KMS-11 (cell line): ENCODE measurements around the gene NKX3-2.

ENCODE experiments used
- H2AFZ ChIP-seq: fragments of 200-600 bp; sonication (generic); 2 replicates; pipeline ENCODE4 v1.6.1; 2016; ENCODE audit warnings: antibody characterized with exemption, mixed run types, low read depth
- H3K27ac ChIP-seq: fragments of 200-600 bp; sonication (generic); 2 replicates; pipeline ENCODE4 v1.6.1; 2016; ENCODE audit warnings: mild to moderate bottlenecking, mixed run types
- H3K27me3 ChIP-seq: fragments of 200-600 bp; sonication (generic); 2 replicates; pipeline ENCODE4 v1.6.1; 2017; ENCODE audit warnings: mild to moderate bottlenecking, low read depth, mixed run types, moderate library complexity; ENCODE audit not compliant: insufficient read depth
- H3K36me3 ChIP-seq: fragments of 200-600 bp; sonication (generic); 2 replicates; pipeline ENCODE4 v1.6.1; 2017; ENCODE audit warnings: mild to moderate bottlenecking, mixed run types; ENCODE audit not compliant: insufficient read depth
- H3K4me1 ChIP-seq: fragments of 200-600 bp; sonication (generic); 2 replicates; pipeline ENCODE4 v1.6.1; 2016; ENCODE audit warnings: mild to moderate bottlenecking, low read depth, mixed run types; ENCODE audit not compliant: poor library complexity, severe bottlenecking
- H3K4me2 ChIP-seq: fragments of 200-600 bp; sonication (generic); 2 replicates; pipeline ENCODE4 v1.7.0; 2016; ENCODE audit warnings: mild to moderate bottlenecking, mixed run types
- H3K4me3 ChIP-seq: fragments of 200-600 bp; sonication (generic); IDR thresholded peaks from 2 replicates; pipeline ENCODE4 v1.6.1; 2017; ENCODE audit warnings: low read depth, low read length, mixed read lengths; ENCODE audit not compliant: insufficient read depth
- H3K79me2 ChIP-seq: fragments of 200-600 bp; sonication (generic); 2 replicates; pipeline ENCODE4 v1.6.1; 2016; ENCODE audit warnings: low read depth, mixed run types; ENCODE audit not compliant: insufficient read depth
- H3K9ac ChIP-seq: fragments of 200-600 bp; sonication (generic); 2 replicates; pipeline ENCODE4 v1.6.1; 2016; ENCODE audit warnings: mild to moderate bottlenecking, mixed run types
- H4K20me1 ChIP-seq: fragments of 200-600 bp; sonication (generic); 2 replicates; pipeline ENCODE4 v1.6.1; 2016; ENCODE audit warnings: mild to moderate bottlenecking, mixed run types; ENCODE audit not compliant: insufficient read depth
- CTCF ChIP-seq: fragments of 200-600 bp; sonication (generic); conservative IDR thresholded peaks from 2 replicates; pipeline ENCODE4 v1.6.1; 2017; ENCODE audit warnings: low read depth, mild to moderate bottlenecking, antibody characterized with exemption, low read length, moderate library complexity, mixed read lengths

Gene NKX3-2

DNA sequence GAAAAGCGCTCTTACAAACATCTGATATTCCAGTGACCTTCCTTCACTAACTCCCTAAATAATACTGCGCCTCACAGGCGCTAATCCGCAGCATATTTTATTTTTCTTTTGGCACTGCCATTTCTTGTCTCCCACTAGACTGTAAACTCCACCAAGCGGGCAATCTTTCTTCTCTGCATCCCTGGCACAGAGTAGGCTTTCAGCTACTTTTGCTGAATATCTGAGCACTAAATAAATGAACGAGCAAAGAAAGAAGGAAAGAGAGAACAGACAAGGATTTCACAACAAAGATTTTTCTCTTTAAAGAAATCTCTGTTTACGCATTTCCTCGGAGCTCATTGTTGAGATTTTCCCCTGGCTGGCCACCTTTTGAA, 12.7 kb downstream of the NKX3-2 start:
- Histone ChIP-seq H3K9ac (no peak overlapping the region), H3K36me3 (no peaks in the 10 kb centered on the region), H3K4me3 (no peak overlapping the region), H3K4me1 (peaks cover 4% of the 10 kb centered on the region), H3K27me3 (no peaks in the 10 kb centered on the region), H3K27ac (no peak overlapping the region), H2AFZ (no peak overlapping the region), H3K4me2 (no peak overlapping the region), H4K20me1 (no peaks in the 10 kb centered on the region), H3K79me2 (no peaks in the 10 kb centered on the region)
- no peak for TF ChIP-seq CTCF

DNA sequence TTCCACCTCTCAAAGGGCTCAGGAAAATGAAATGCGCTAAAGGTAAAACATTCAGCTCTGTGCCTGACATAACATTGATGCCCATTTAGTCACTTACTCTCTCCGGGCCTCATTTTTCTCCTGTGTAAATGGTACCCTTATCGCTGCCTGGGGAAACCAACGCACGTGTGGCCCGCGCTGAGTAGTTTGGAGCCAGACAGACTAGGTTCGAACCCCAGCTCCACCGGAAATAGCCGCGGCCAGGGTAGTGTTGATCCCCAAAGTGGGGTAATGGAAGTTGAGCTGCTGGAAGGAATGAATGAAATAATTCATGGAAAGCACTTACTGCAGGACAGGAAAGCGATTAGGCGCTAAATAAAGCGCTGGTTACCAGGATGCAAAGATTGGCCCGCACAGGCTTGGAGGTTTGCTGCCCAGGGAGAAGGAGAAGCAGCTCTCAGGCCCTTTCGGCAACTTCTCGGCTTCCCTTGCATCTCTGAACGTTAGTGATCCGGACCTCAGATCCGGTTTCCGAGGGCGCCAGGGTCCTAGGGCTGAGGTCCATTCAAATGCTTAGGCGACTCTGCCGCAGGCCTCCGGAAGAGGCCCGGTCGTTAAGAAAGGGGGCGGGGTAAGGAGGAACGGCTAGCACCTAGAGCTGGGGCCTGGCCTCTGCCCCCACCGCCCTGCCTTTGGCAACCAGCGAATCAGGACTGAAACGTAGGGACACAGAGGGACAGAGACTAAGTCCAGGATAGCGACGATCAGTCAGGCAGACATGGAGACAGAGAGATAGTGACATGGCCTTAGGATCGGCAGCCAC, 13.3 kb downstream of the NKX3-2 start:
- no peak overlapping the region for H3K9ac ChIP-seq
- H3K79me2 ChIP-seq: no peaks in the 10 kb centered on the region
- no peaks in the 10 kb centered on the region for H3K36me3 ChIP-seq
- no peak overlapping the region for H3K4me3 ChIP-seq
- no peaks in the 10 kb centered on the region for H3K27me3 ChIP-seq
- no peaks in the 10 kb centered on the region for H4K20me1 ChIP-seq
- H2AFZ ChIP-seq: no peak overlapping the region
- H3K4me1 ChIP-seq: peaks cover 4% of the 10 kb centered on the region
- H3K4me2 ChIP-seq: no peak overlapping the region
- no peak for TF ChIP-seq CTCF
- no peak overlapping the region for H3K27ac ChIP-seq

- Histone ChIP-seq H4K20me1 (no peaks in the 10 kb centered on the region), H3K79me2 (no peaks in the 10 kb centered on the region), H3K27ac (no peak overlapping the region), H3K9ac (no peak overlapping the region), H3K4me3 (no peak overlapping the region), H3K4me1 (peaks cover 4% of the 10 kb centered on the region), H2AFZ (no peak overlapping the region), H3K36me3 (no peaks in the 10 kb centered on the region), H3K27me3 (no peaks in the 10 kb centered on the region), H3K4me2 (peak overlapping the region; percentile 88; the same call in 1 of the 2 replicates)
- no peak for TF ChIP-seq CTCF
Measured at GRCh38 chr4:13529128-13529919, 15.0 kb downstream of the NKX3-2 start.

DNA sequence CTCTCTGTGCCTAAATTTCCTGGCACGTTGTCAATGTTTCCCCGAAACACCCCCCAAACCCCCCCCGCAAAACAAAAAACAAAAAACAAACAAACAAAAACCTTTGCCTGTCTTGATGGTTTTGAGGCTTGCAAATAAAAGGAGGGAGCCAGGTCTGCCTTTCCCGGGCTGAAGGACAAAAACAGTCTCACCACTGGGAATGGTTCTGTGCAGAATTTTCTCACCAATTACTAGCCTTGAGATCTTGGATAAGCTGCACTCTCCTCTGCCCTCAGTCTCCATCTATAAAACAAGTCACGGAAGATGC, 15.5 kb downstream of the NKX3-2 start:
- Histone ChIP-seq H3K4me3 (peak overlapping the region; percentile 72), H3K36me3 (no peaks in the 10 kb centered on the region), H3K9ac (no peak overlapping the region), H3K27me3 (no peaks in the 10 kb centered on the region), H2AFZ (no peak overlapping the region), H4K20me1 (no peaks in the 10 kb centered on the region), H3K4me2 (peak overlapping the region; percentile 88; the same call in 1 of the 2 replicates), H3K79me2 (no peaks in the 10 kb centered on the region), H3K4me1 (peaks cover 4% of the 10 kb centered on the region), H3K27ac (no peak overlapping the region)
- no peak for TF ChIP-seq CTCF
